Astrocyte (in vitro differentiated cells and primary cell): Measurements from ENCODE around the gene AK5.

Experiments
- EZH2 ChIP-seq: IDR thresholded peaks from 2 replicates; pipeline ENCODE4 v1.6.1; 2012; ENCODE audit warnings: mild to moderate bottlenecking, low read length, inconsistent platforms; ENCODE audit not compliant: insufficient read depth
- TF ChIP-seq, protein P1 (sequence below): IDR thresholded peaks from 2 replicates; pipeline ENCODE4 v1.5.1; 2011; ENCODE audit warnings: low read depth, mild to moderate bottlenecking, inconsistent platforms, low read length, moderate library complexity; ENCODE audit not compliant: insufficient read depth

DNA sequence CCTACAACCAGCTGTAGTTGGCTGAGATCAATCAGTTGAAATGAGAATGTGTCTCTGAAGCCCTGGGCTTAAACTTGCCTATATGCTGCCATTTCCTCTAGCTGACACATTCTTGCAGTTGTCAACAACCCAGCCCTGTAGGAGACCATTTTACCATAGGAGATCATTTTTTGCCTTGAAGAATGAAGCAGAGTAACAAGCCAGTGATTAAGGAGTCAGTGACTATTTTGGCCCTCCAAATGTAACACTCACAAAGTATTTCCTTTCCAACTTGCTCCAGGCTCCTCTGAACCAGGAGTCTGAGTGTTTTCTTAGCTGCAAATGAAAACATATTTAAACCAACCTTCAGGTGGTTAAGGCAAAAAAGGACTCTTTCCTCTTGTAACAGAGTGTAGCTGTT, 217.1 kb downstream of the AK5 start:
- TF ChIP-seq, protein P1, sequence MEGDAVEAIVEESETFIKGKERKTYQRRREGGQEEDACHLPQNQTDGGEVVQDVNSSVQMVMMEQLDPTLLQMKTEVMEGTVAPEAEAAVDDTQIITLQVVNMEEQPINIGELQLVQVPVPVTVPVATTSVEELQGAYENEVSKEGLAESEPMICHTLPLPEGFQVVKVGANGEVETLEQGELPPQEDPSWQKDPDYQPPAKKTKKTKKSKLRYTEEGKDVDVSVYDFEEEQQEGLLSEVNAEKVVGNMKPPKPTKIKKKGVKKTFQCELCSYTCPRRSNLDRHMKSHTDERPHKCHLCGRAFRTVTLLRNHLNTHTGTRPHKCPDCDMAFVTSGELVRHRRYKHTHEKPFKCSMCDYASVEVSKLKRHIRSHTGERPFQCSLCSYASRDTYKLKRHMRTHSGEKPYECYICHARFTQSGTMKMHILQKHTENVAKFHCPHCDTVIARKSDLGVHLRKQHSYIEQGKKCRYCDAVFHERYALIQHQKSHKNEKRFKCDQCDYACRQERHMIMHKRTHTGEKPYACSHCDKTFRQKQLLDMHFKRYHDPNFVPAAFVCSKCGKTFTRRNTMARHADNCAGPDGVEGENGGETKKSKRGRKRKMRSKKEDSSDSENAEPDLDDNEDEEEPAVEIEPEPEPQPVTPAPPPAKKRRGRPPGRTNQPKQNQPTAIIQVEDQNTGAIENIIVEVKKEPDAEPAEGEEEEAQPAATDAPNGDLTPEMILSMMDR: no peak
- no peak for TF ChIP-seq EZH2
